Psoas muscle (tissue), 8 donors: ENCODE results near the gene ITGA1. TPM values are rescaled to one million over a fixed set of nuclear protein-coding genes. Genes with fewer than 3 reads are reported as not detected.

Experiments used
- ATAC-seq, 4 donors: fragments of 200-7000 bp; cut with Tn5 transposase; one replicate each; pipeline ENCODE4 v1.9.1; 2020; ENCODE audit warnings: moderate library complexity in 3 of 4, mild to moderate bottlenecking in 2 of 4
- DNase-seq, 2 donors: peaks; one replicate each; pipeline ENCODE4 v3.0.0-alpha.2; 2020
- H3K27ac ChIP-seq: fragments of 200-600 bp; one replicate; pipeline ENCODE4 v1.8.0; 2022
- H3K27me3 ChIP-seq, 3 donors: fragments of 200-600 bp in 1 of 3; one replicate each; pipeline versions ENCODE4 v1.6.1 to v1.8.0; 2013 to 2022; ENCODE audit warnings: low read length in 2 of 3, mild to moderate bottlenecking in 2 of 3, moderate library complexity in 1 of 3; ENCODE audit not compliant: insufficient read depth in 3 of 3
- H3K36me3 ChIP-seq, 2 donors: fragments of 200-600 bp in 1 of 2; one replicate each; pipeline versions ENCODE4 v1.6.1 to v1.8.0; 2013 to 2022; ENCODE audit warnings: low read depth in 1 of 2, mild to moderate bottlenecking in 1 of 2, moderate library complexity in 1 of 2; ENCODE audit not compliant: insufficient read depth in 1 of 2
- H3K4me1 ChIP-seq: fragments of 200-600 bp; one replicate; pipeline ENCODE4 v1.8.0; 2022
- H3K4me3 ChIP-seq: fragments of 200-600 bp; one replicate; pipeline ENCODE4 v1.8.0; 2022; ENCODE audit warnings: mild to moderate bottlenecking
- H3K9me3 ChIP-seq: fragments of 200-600 bp; one replicate; pipeline ENCODE4 v1.8.0; 2022
- WGBS, 3 donors: extraction: QIAGEN DNeasy Blood & Tissue Kit; methylation state at CpG; one replicate each; pipeline versions ENCODE4 v1.1.6 to v1.1.7; 2013; 5-methylcytosine and 5-hydroxymethylcytosine counted together
- intact Hi-C, 2 donors: fragments of 100-400 bp; cut with DNase I; formaldehyde crosslinking; loops; one replicate each; pipeline versions ENCODE4 v1.11.0 to v1.14.2; 2022
- polyA plus RNA-seq, 3 donors: library from polyadenylated mRNA; stranded (reverse); fragments of 200-250 nt; gene quantifications; one replicate each; pipeline ENCODE4 v1.2.3, GENCODE V29; 2013
- total RNA-seq, 4 donors: library from RNA; stranded (reverse); fragmentation: NEBNext Ultra II Directional in 2 of 4; extraction: Animal tissue kit (Norgen Biotek cat#: 25700) in 2 of 4; gene quantifications; one replicate each; pipeline versions ENCODE4 v1.2.1 to v1.2.4, GENCODE V29; 2021 to 2023
- TF ChIP-seq, protein P1 (sequence below): fragments of 200-600 bp; IDR thresholded peaks from one replicate; pipeline ENCODE4 v1.8.0; 2022; ENCODE audit warnings: antibody characterized with exemption
- donor health status: healthy with polysubstance abuse.
- donor health status: DM: no; HTN: no; CAD: no; lungs with moderate emphysema.
- donor health status: Bipolar disorder and iron deficiency.
- donor health status: healthy.
- donor health status: DM: yes; HTN: yes; CAD: no.
- donor health status: DM: no; HTN: no; CAD: no.
- donor health status: DM: no; HTN: no; CAD: no.
- donor health status: DM: yes; HTN: yes; CAD: no.

Gene ITGA1
- total and polyA plus RNA-seq, 7 donors, result 3.4 to 29.3 (median 13.0) TPM

DNA sequence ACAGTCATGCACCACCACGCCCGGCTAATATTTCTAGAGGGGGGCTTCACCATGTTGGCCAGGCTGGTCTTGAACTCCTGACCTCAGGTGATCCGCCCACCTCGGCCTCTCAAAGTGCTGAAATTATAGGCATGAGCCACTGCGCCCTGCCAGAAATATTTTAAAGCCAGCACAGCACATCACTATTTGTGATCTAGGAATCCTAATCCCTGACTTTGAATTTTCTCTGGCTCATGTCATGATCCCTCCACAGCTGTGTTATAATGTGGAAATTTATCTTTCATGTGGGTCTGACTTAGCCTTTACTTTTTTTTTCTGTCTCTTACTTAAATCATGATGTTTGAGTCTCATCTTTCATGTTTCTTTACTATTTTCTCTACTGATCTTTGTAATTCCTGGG lies 18.7 kb upstream of the ITGA1 start:
- no peaks in the 10 kb centered on the region for H3K9me3 ChIP-seq
- ATAC-seq (no peak), DNase-seq (no peak)
- no peaks in the 10 kb centered on the region for H3K4me1 ChIP-seq
- no peak overlapping the region for H3K4me3 ChIP-seq
- 74 to 75% (median 74%) methylated on average over 5 of the region's 5 CpGs for WGBS, 3 donors
- TF ChIP-seq, protein P1, sequence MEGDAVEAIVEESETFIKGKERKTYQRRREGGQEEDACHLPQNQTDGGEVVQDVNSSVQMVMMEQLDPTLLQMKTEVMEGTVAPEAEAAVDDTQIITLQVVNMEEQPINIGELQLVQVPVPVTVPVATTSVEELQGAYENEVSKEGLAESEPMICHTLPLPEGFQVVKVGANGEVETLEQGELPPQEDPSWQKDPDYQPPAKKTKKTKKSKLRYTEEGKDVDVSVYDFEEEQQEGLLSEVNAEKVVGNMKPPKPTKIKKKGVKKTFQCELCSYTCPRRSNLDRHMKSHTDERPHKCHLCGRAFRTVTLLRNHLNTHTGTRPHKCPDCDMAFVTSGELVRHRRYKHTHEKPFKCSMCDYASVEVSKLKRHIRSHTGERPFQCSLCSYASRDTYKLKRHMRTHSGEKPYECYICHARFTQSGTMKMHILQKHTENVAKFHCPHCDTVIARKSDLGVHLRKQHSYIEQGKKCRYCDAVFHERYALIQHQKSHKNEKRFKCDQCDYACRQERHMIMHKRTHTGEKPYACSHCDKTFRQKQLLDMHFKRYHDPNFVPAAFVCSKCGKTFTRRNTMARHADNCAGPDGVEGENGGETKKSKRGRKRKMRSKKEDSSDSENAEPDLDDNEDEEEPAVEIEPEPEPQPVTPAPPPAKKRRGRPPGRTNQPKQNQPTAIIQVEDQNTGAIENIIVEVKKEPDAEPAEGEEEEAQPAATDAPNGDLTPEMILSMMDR, result no peak
- no peaks in the 10 kb centered on the region for H3K36me3 ChIP-seq
- H3K27me3 ChIP-seq, result no peaks in the 10 kb centered on the region
- intact Hi-C loops, result no loop called here
- no peak overlapping the region for H3K27ac ChIP-seq

DNA sequence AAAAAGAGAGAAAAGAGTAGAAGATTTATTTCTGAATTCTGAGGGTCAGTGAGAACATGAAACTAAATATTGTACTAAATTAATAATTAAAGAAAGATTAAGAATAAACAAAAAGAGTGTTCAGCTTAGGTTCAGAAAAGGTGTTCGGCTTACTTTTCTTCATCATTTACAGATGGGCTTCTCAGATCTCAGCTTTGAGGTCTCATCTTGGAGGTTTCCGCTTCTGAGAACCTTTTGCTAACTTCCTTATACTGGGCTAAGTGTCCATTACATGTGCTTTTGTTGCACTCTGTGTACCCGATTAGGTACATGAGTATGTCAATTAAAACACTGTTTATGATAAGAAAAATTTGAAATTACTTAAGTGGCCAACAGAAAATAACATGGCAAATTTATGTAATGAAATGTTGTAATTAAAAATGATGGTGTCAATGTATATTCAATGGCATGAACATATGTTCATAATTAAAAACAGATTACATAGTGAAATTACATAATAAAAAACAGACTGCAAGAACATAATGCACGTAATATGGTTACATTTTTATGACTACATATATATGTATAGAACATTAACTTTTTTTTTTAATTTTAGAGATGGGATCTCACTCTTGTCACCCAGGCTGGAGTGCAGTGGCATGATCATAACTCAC lies 17.3 kb upstream of the ITGA1 start:
- ATAC-seq (no peak), DNase-seq (no peak)
- WGBS, 3 donors, result 94 to 97% (median 95%) methylated on average over 4 of the region's 4 CpGs
- Histone ChIP-seq H3K4me3 (no peak overlapping the region), H3K9me3 (no peaks in the 10 kb centered on the region), H3K27me3 (no peaks in the 10 kb centered on the region), H3K27ac (no peak overlapping the region), H3K36me3 (no peaks in the 10 kb centered on the region), H3K4me1 (no peaks in the 10 kb centered on the region)
- intact Hi-C loops, result no loop called here
- TF ChIP-seq, protein P1, result no peak

DNA sequence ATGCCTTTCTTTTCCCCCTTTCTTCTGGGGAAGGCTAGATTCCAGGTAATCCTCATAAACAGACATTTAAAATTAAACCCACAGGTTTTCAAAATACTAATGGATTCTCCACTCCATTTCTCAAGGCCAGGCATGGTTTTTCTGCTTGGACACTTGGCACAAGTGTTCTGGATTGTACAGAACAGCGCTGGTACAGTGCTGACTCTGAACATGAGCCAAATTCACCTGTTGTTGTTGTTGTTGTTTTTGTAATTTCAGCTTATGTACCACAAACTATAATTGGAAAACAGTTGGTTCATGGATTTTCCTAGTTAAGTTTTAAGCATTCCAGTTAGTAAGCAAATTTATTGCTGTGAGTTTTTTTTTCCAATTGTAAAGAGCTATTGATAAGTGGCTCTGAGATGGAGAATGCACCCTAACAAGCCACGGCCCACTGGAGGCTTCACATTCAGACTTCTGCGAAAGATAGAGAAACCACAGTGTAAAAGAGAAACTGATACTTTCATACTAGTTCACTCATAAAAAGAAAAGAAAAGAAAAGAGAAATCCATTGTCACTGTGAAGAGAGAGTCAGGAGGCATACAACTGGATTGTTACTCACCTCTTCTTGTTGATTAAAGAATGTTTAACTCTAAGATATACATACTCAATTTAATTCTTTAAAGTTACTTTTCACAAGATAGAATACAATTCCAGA lies 16.2 kb upstream of the ITGA1 start:
- WGBS, 3 donors, result 73 to 78% (median 73%) methylated on average over 3 of the region's 3 CpGs
- no peaks in the 10 kb centered on the region for H3K36me3 ChIP-seq
- ATAC-seq (no peak), DNase-seq (no peak)
- no peaks in the 10 kb centered on the region for H3K4me1 ChIP-seq
- TF ChIP-seq, protein P1, result no peak
- intact Hi-C loops, result no loop called here
- H3K4me3 ChIP-seq, result no peak overlapping the region
- no peaks in the 10 kb centered on the region for H3K27me3 ChIP-seq
- no peaks in the 10 kb centered on the region for H3K9me3 ChIP-seq
- no peak overlapping the region for H3K27ac ChIP-seq

DNA sequence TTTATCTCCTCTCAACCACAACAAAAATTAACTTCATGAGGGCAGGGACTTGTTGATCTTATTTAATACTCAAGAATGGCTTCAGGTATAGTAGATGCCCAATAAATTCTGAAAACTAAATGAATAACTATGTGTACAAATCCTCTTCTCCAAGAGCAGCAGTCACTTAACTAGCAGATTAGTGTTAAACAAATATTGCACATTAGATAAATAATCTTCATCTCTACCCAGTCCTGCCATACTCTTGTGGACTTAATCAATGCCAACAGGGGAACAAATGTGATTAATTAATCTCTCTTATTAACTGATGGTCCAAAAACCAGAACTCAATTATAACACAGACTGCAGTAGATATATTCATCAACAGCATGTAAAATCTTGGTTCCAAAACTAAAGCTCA lies 15.0 kb upstream of the ITGA1 start:
- Histone ChIP-seq H3K4me3 (no peak overlapping the region), H3K9me3 (no peaks in the 10 kb centered on the region), H3K27ac (no peak overlapping the region), H3K27me3 (no peaks in the 10 kb centered on the region), H3K36me3 (no peaks in the 10 kb centered on the region), H3K4me1 (no peaks in the 10 kb centered on the region)
- TF ChIP-seq, protein P1, result no peak
- DNase-seq, result no peak
- no peak for ATAC-seq
- intact Hi-C loops, result no loop called here
